OCI-LY7 (cell line): Measurements from ENCODE around the gene COL8A2. TPM values are rescaled to one million over a fixed set of nuclear protein-coding genes. Genes with fewer than 3 reads are reported as not detected.
A peak's percentile ranks its signal among the peaks of the same experiment; 100 is the strongest.

Source experiments
- BruUV-seq: library from RNA; stranded (reverse); fragments of 400-500 nt; replicated peaks from 2 replicates; lab custom pipeline; 2021; lab: Mats Ljungman, UMichigan
- CTCF ChIA-PET: fragments of 300-600 bp; sonication (Branson Sonifier 250); formaldehyde crosslinking; loops from one replicate; lab custom pipeline; 2022; ENCODE audit warnings: antibody characterized with exemption; ENCODE audit not compliant: unreplicated experiment; lab: Charles Lee
- POLR2A ChIA-PET: fragments of 300-600 bp; sonication (Branson Sonifier 250); formaldehyde crosslinking; loops from one replicate; lab custom pipeline; 2022; ENCODE audit warnings: antibody characterized with exemption; lab: Charles Lee
- DNase-seq: peaks from one replicate; pipeline ENCODE4 v3.0.0-alpha.2; 2015; ENCODE audit warnings: low spot score
- H2AFZ ChIP-seq: fragments of 200-600 bp; sonication (generic), shearing (Covaris generic); 2 replicates; pipeline ENCODE4 v1.6.1; 2014; ENCODE audit warnings: mild to moderate bottlenecking, antibody characterized with exemption, low read length, moderate library complexity
- H3K27ac ChIP-seq: fragments of 200-600 bp; sonication (generic); 2 replicates; pipeline ENCODE4 v1.5.1; 2014; ENCODE audit warnings: mixed run types, low read depth, mild to moderate bottlenecking, moderate library complexity, low read length, inconsistent platforms; ENCODE audit not compliant: poor library complexity, severe bottlenecking
- H3K36me3 ChIP-seq: fragments of 200-600 bp; sonication (generic); 2 replicates; pipeline ENCODE4 v1.6.1; 2014; ENCODE audit warnings: mild to moderate bottlenecking, antibody characterized with exemption, low read length, moderate library complexity, mixed read lengths; ENCODE audit not compliant: insufficient read depth
- H3K4me1 ChIP-seq: fragments of 200-600 bp; sonication (generic); 2 replicates; pipeline ENCODE4 v1.5.1; 2014; ENCODE audit warnings: mild to moderate bottlenecking, low read length; ENCODE audit not compliant: insufficient read depth, poor library complexity, severe bottlenecking
- H3K4me2 ChIP-seq: fragments of 200-600 bp; sonication (generic); 2 replicates; pipeline ENCODE4 v1.6.1; 2014; ENCODE audit warnings: mild to moderate bottlenecking, low read length
- H3K4me3 ChIP-seq: fragments of 200-600 bp; sonication (generic); 2 replicates; pipeline ENCODE4 v1.5.1; 2014; ENCODE audit warnings: mild to moderate bottlenecking, low read depth, low read length; ENCODE audit not compliant: poor library complexity, severe bottlenecking
- H3K79me2 ChIP-seq: fragments of 200-600 bp; sonication (generic); 2 replicates; pipeline ENCODE4 v1.6.1; 2016; ENCODE audit warnings: low read depth, mild to moderate bottlenecking, low read length, moderate library complexity, mixed read lengths; ENCODE audit not compliant: insufficient read depth
- H3K9me2 ChIP-seq: fragments of 200-600 bp; sonication (generic); 2 replicates; pipeline ENCODE4 v1.6.1; 2016; ENCODE audit warnings: mild to moderate bottlenecking, low read length, mixed read lengths; ENCODE audit not compliant: insufficient read depth
- H3K9me3 ChIP-seq: fragments of 200-600 bp; sonication (generic); 2 replicates; pipeline ENCODE4 v1.6.1; 2014; ENCODE audit warnings: mild to moderate bottlenecking, mixed run types, low read length, mixed read lengths
- H4K20me1 ChIP-seq: fragments of 200-600 bp; sonication (generic); 2 replicates; pipeline ENCODE4 v1.6.1; 2014; ENCODE audit warnings: mild to moderate bottlenecking, antibody characterized with exemption, low read length, moderate library complexity, mixed read lengths; ENCODE audit not compliant: insufficient read depth
- EZH2phosphoT487 ChIP-seq: fragments of 200-600 bp; sonication (generic); IDR thresholded peaks from 2 replicates; pipeline ENCODE4 v1.6.1; 2018; ENCODE audit warnings: low read depth, borderline replicate concordance, mild to moderate bottlenecking, mixed run types, antibody characterized with exemption, low read length, moderate library complexity, mixed read lengths
- intact Hi-C: fragments of 100-400 bp; cut with micrococcal nuclease; formaldehyde crosslinking; loops from one replicate; pipeline ENCODE4 v1.10.0; 2022; ENCODE audit not compliant: unreplicated experiment
- total RNA-seq, 2 experiments: library from RNA; depleted of rRNA in 1 of 2; stranded (reverse); fragments of >200 nt in 1 of 2; shearing (Covaris generic) in 1 of 2; gene quantifications; 2 replicates each; pipeline ENCODE4 v1.2.3, GENCODE V29; 2014 to 2022
- TF ChIP-seq, protein P1 (sequence below): fragments of 200-600 bp; sonication (generic); conservative IDR thresholded peaks from 2 replicates; pipeline ENCODE4 v1.5.1; 2014; ENCODE audit warnings: mild to moderate bottlenecking, antibody characterized with exemption, low read length, moderate library complexity, mixed read lengths

COL8A2 gene
- total RNA-seq, 2 experiments from 2014 or later, result not detected

GRCh38 chr1:36157115-36157903 lies 32.3 kb upstream of the COL8A2 start:
- Histone ChIP-seq H3K9me3 (no peaks in the 10 kb centered on the region), H3K4me2 (peak overlapping the region; percentile 95), H3K4me1 (peaks cover 72% of the 10 kb centered on the region), H4K20me1 (peaks cover 12% of the 10 kb centered on the region; the same call in 1 of the 2 replicates), H3K4me3 (peak overlapping the region; percentile 97), H3K79me2 (peaks cover 60% of the 10 kb centered on the region), H3K27ac (peak overlapping the region; percentile 61), H2AFZ (no peak overlapping the region; the same call in 1 of the 2 replicates), H3K36me3 (peaks cover 6% of the 10 kb centered on the region; the same call in 1 of the 2 replicates), H3K9me2 (no peaks in the 10 kb centered on the region)
- intact Hi-C loops, result no loop called here
- CTCF ChIA-PET, result interaction anchor here (0.6 kb wide), 1 partner anchor 212 kb away, joined by 5 read pairs; no protein-coding TSS in a partner anchor
- POLR2A ChIA-PET, result interaction anchor here (0.6 to 0.8 kb wide), 2 partner anchors 30 to 38 kb away, joined by 3 to 4 read pairs; no protein-coding TSS in a partner anchor
- TF ChIP-seq, protein P1, sequence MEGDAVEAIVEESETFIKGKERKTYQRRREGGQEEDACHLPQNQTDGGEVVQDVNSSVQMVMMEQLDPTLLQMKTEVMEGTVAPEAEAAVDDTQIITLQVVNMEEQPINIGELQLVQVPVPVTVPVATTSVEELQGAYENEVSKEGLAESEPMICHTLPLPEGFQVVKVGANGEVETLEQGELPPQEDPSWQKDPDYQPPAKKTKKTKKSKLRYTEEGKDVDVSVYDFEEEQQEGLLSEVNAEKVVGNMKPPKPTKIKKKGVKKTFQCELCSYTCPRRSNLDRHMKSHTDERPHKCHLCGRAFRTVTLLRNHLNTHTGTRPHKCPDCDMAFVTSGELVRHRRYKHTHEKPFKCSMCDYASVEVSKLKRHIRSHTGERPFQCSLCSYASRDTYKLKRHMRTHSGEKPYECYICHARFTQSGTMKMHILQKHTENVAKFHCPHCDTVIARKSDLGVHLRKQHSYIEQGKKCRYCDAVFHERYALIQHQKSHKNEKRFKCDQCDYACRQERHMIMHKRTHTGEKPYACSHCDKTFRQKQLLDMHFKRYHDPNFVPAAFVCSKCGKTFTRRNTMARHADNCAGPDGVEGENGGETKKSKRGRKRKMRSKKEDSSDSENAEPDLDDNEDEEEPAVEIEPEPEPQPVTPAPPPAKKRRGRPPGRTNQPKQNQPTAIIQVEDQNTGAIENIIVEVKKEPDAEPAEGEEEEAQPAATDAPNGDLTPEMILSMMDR, result no peak
- no peak for TF ChIP-seq EZH2phosphoT487
- no TSS peak for BruUV-seq
- no peak for DNase-seq

DNA sequence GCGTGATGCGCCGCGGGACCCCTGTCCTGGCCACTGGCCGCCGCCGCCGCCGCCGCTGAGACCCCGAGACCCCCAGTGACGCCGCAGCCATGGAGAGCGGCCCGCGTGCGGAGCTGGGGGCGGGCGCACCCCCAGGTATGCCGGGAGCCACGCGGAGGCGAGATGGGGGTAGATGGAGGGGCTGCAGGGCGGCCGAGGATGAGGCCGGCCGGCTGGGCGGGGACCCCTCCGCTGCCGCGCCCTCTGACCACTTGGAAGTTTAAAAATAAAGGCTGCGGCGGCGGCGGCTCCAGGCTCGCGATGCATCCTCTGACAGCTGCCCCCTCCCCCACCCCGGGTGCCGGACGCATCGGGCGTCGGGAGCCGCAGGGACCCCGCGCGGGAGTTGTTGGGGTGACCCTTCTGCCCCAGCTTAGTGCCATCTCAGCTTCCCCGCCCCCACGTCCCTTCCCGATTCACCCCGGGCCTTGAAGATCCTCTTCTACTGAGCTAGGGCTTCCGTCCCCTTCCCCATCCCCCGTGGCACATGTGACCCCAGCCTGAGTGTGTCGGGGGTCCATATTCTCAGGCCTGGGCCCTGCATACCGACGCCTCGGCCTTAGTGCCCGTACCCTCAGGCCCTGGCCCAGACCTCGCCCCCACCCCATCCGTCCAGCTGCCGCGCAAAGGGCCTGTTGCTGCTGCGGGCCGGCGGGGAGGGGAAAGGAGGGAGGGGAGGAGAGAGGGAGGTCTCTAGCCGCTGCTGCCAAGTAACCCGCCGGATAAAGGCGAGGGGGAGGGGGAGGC lies 31.5 kb upstream of the COL8A2 start:
- peaks cover 72% of the 10 kb centered on the region for H3K4me1 ChIP-seq
- H3K79me2 ChIP-seq, result peaks cover 55% of the 10 kb centered on the region
- peak overlapping the region; percentile 61 for H3K27ac ChIP-seq
- peaks cover 12% of the 10 kb centered on the region; the same call in 1 of the 2 replicates for H4K20me1 ChIP-seq
- CTCF ChIA-PET, result no interaction called here
- intact Hi-C loops, result no loop called here
- TF ChIP-seq, protein P1, result no peak
- TF ChIP-seq EZH2phosphoT487, result no peak
- DNase-seq, result peak; percentile 68
- H2AFZ ChIP-seq, result peak overlapping the region; percentile 45; the same call in 1 of the 2 replicates
- peak overlapping the region; percentile 97 for H3K4me3 ChIP-seq
- H3K4me2 ChIP-seq, result peak overlapping the region; percentile 95
- no peaks in the 10 kb centered on the region for H3K9me3 ChIP-seq
- BruUV-seq, result no TSS peak
- POLR2A ChIA-PET, result interaction anchor here (0.6 to 1.0 kb wide), 4 partner anchors 31 to 112 kb away, joined by 3 to 4 read pairs (median 4); no protein-coding TSS in a partner anchor
- H3K9me2 ChIP-seq, result no peaks in the 10 kb centered on the region
- peaks cover 6% of the 10 kb centered on the region; the same call in 1 of the 2 replicates for H3K36me3 ChIP-seq
